Suppressor macrophage treated with lipopolysaccharide for 4 hours (primary cell): Measurements from ENCODE around the gene TM2D1.

ENCODE experiments used
- DNase-seq: peaks from one replicate; pipeline ENCODE4 v3.0.0-alpha.2; 2020

The TM2D1 gene

GRCh38 chr1:61641578-61642336, 83.2 kb downstream of the TM2D1 start:
- DNase-seq, result peak; percentile 70

DNA sequence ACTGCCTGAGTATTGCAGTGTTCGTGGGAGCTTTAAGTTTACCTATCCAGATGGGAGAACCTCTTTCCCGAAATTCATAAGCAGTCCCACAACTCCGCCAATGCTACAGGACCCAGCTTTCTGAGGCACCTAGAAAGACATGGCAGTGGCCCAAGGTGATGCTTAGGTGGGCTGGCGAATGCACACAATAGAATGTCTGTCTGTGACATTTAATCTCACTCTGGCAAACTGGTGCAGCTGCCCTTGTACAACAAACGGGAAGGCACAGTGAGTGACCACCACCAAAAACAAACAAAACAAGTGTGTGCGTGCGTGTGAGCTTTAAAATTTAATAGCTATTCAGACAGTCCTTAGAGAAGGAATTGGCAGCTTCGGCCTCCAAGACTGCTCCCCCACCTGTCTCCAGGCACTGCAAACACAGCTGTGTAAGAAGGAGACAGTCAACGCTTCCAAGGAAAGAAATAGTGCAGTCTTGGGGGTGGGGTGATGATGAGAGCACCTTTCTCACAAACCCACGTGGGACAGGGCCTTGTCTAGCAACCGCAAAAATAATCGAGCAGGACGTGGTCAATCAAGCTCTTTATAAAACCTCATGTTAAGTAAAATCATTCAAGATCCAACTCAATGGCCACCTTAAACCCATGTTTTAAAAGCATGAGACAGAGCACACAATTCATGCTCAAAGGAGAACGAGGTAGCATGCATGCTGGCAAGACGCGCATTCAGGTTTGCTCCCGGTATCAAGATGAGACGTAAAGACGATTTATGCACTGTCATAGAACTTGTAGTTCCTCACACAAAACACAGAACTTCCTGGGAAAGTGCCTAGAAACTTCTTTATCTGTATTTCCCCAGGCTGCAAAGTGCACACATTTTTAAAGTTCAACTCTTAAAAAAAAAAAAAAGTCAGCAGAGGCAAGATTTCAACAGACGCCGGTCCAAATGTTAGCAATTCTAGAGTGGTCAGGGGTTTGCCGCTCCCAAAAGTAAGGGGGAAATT, 84.1 kb downstream of the TM2D1 start:
- peak; percentile 73 for DNase-seq

DNA sequence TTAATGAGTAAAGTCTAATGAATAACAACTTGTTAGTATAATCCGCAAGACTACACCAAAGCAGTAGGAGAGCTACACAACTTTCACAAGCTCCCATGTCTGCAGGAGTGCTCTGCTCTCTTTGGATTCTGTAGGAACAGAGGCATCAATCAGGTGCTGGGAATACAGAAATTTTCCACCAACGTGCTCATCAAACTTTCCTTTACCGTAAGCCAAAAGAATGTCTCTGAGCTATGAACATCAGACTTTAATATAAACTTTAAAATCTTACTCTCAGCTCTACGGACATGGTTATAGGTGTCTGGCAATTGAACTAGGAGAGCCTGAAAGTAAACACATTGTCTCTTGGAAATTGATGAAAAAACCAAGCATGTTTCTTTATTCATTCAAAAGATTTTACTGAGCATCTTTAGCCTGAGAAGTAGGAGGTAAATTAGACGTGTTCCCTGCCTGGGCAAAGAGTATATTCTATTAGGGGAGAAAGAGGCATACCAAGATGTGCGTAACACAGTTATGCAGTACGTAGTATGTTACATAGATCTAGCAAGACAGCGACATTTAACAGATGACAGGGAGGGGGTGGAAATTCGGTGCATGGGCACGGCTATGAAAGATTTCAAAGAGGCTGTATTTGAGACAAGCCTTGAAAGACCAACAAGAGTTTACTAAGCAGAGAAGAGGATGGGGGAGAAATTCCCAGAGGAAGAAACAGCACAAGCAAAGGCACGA, 85.2 kb downstream of the TM2D1 start:
- no peak for DNase-seq

DNA sequence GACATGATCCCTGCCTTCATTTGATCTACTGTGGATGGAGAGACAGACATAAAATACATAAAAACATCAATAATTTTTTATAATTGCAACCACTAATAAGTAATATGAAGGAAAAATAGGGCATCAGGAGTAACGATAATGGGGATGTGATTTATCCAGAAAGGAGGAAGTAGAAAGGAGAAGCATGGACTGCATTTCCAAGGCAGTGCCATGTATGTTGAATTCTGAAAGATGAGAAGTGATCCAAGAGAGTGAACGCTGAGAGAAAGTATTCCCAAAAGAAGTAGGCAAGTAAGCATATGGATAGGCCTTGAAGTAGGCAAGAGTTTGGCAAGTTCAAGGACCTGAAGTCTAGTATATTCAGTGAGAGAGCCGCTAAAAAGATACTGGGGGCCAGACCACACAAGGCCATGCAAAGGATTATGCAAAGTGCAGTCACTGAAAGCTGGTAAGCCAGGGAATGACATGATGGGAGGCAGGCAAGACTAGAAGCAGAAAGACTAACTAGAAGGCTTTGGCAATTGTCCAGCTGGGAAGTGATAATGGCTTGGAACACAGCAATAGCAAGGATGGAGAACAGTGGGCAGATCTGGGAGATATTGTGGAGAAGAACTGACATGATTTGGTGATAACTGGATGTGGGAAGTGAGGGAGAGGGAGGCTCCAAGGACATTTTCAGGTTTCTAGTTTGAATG, 85.9 kb downstream of the TM2D1 start:
- DNase-seq, result peak; percentile 28

GRCh38 chr1:61638296-61638695, 86.6 kb downstream of the TM2D1 start:
- DNase-seq, result no peak

- no peak for DNase-seq
Measured at GRCh38 chr1:61637470-61637869, 87.5 kb downstream of the TM2D1 start.

GRCh38 chr1:61636814-61637213, 88.1 kb downstream of the TM2D1 start:
- no peak for DNase-seq

- peak; percentile 18 for DNase-seq
Measured at GRCh38 chr1:61636376-61636775, 88.6 kb downstream of the TM2D1 start.

GRCh38 chr1:61635557-61635956, 89.4 kb downstream of the TM2D1 start:
- DNase-seq, result no peak

GRCh38 chr1:61631436-61631835, 93.5 kb downstream of the TM2D1 start:
- no peak for DNase-seq
